H1 (cell line): ENCODE measurements around the gene SLC22A3. TPM values are rescaled to one million over a fixed set of nuclear protein-coding genes. Genes with fewer than 3 reads are reported as not detected.

Source experiments
- CTCF ChIA-PET: fragments of 300-600 bp; sonication (Branson Sonifier 250); formaldehyde crosslinking; loops from one replicate; lab custom pipeline; 2021; ENCODE audit not compliant: partially characterized antibody; lab: Charles Lee
- POLR2A ChIA-PET: fragments of 300-600 bp; sonication (Branson Sonifier 250); formaldehyde crosslinking; loops from one replicate; lab custom pipeline; 2021; ENCODE audit warnings: inconsistent platforms; ENCODE audit not compliant: partially characterized antibody; lab: Charles Lee
- DNase-seq, 2 experiments: peaks; one replicate each; pipeline versions ENCODE4 v3.0.0 to v3.0.0-alpha.2; 2010 to 2022; ENCODE audit warnings: low spot score in 2 of 2, low read depth in 1 of 2, mixed read lengths in 1 of 2
- FAIRE-seq: peaks from 2 replicates; lab custom pipeline; 2011; peaks lifted over from hg19 to GRCh38; lab: Jason Lieb, UNC
- H2AFZ ChIP-seq: 2 replicates; pipeline ENCODE4 v1.8.1; 2012; ENCODE audit warnings: low read length, inconsistent platforms
- H2AK5ac ChIP-seq: 2 replicates; pipeline ENCODE4 v1.6.1; 2013; ENCODE audit warnings: low read depth, low read length
- H2BK120ac ChIP-seq: replicated peaks from 2 replicates; pipeline ENCODE3; 2013; ENCODE audit warnings: low read depth, low read length, inconsistent platforms
- H2BK12ac ChIP-seq: 2 replicates; pipeline ENCODE4 v1.6.1; 2013; ENCODE audit warnings: low read depth, low read length
- H2BK15ac ChIP-seq: 2 replicates; pipeline ENCODE4 v1.6.1; 2013; ENCODE audit warnings: low read length
- H2BK20ac ChIP-seq: 2 replicates; pipeline ENCODE4 v1.6.1; 2013; ENCODE audit warnings: low read length
- H2BK5ac ChIP-seq: 2 replicates; pipeline ENCODE4 v1.6.1; 2013; ENCODE audit warnings: low read depth, low read length
- H3K14ac ChIP-seq: 2 replicates; pipeline ENCODE4 v1.6.1; 2013; ENCODE audit warnings: inconsistent platforms; ENCODE audit not compliant: insufficient read length
- H3K18ac ChIP-seq: 2 replicates; pipeline ENCODE4 v1.6.1; 2013; ENCODE audit warnings: low read length; ENCODE audit errors: extremely low read depth
- H3K23ac ChIP-seq: 2 replicates; pipeline ENCODE4 v1.6.1; 2013; ENCODE audit warnings: inconsistent platforms; ENCODE audit not compliant: insufficient read length
- H3K23me2 ChIP-seq: 2 replicates; pipeline ENCODE4 v1.6.1; 2013; ENCODE audit warnings: low read depth, low read length
- H3K27ac ChIP-seq: 2 replicates; pipeline ENCODE4 v1.6.1; 2011; ENCODE audit warnings: low read depth, low read length, inconsistent platforms
- H3K27me3 ChIP-seq, 4 experiments: replicated peaks in 1 of 4; 1 replicate in 1 of 4; 2 replicates in 3 of 4; pipeline versions ENCODE4 v1.6.1 to v1.8.1; 2011 to 2013; ENCODE audit warnings: low read length in 3 of 4, mild to moderate bottlenecking in 3 of 4, inconsistent platforms in 2 of 4, mixed read lengths in 2 of 4, moderate library complexity in 1 of 4; ENCODE audit not compliant: control insufficient read depth in 3 of 4, insufficient read depth in 3 of 4; ENCODE audit errors: extremely low read depth in 1 of 4
- H3K36me3 ChIP-seq, 4 experiments: 2 replicates each; pipeline versions ENCODE4 v1.6.1 to v1.8.1; 2011 to 2013; ENCODE audit warnings: mild to moderate bottlenecking in 4 of 4, low read length in 3 of 4, moderate library complexity in 2 of 4, control low read depth in 1 of 4, inconsistent platforms in 1 of 4; ENCODE audit not compliant: insufficient read depth in 4 of 4, control insufficient read depth in 2 of 4
- H3K4ac ChIP-seq: replicated peaks from 2 replicates; pipeline ENCODE3; 2013; ENCODE audit warnings: low read length, low read depth, mixed read lengths, inconsistent platforms; ENCODE audit not compliant: insufficient read length
- H3K4me1 ChIP-seq, 4 experiments: replicated peaks in 1 of 4; 1 replicate in 1 of 4; 2 replicates in 3 of 4; pipeline versions ENCODE4 v1.6.1 to v1.8.1; 2011 to 2013; ENCODE audit warnings: low read length in 3 of 4, inconsistent platforms in 2 of 4, mixed read lengths in 1 of 4; ENCODE audit not compliant: insufficient read depth in 4 of 4, control insufficient read depth in 3 of 4
- H3K4me2 ChIP-seq, 2 experiments: 2 replicates each; pipeline versions ENCODE4 v1.6.1 to v1.8.1; 2011 to 2013; ENCODE audit warnings: low read depth in 2 of 2, low read length in 2 of 2, control low read depth in 1 of 2, inconsistent platforms in 1 of 2, mild to moderate bottlenecking in 1 of 2; ENCODE audit not compliant: insufficient read depth in 1 of 2
- H3K4me3 ChIP-seq, 4 experiments: fragments of 200-600, 300-600 bp in 1 of 4; sonication (generic), shearing (Covaris generic), sonication (Bioruptor Twin) in 1 of 4; 2 replicates each; pipeline versions ENCODE4 v1.5.1 to v1.8.1; 2011 to 2016; ENCODE audit warnings: low read length in 4 of 4, low read depth in 3 of 4, control low read depth in 2 of 4, inconsistent platforms in 2 of 4, mild to moderate bottlenecking in 2 of 4, mixed read lengths in 1 of 4, moderate library complexity in 1 of 4; ENCODE audit not compliant: insufficient read depth in 2 of 4; ENCODE audit errors: extremely low read depth in 1 of 4
- H3K56ac ChIP-seq: replicated peaks from 2 replicates; pipeline ENCODE3; 2013; ENCODE audit warnings: low read depth, mild to moderate bottlenecking, mixed read lengths, low read length, inconsistent platforms; ENCODE audit not compliant: insufficient read length
- H3K79me1 ChIP-seq: 2 replicates; pipeline ENCODE4 v1.6.1; 2013; ENCODE audit warnings: low read depth, low read length, control low read depth
- H3K79me2 ChIP-seq, 2 experiments: 2 replicates each; pipeline versions ENCODE4 v1.6.1 to v1.8.1; 2012 to 2013; ENCODE audit warnings: low read length in 2 of 2, mild to moderate bottlenecking in 2 of 2, inconsistent platforms in 1 of 2; ENCODE audit not compliant: insufficient read depth in 2 of 2, control insufficient read depth in 1 of 2
- H3K9ac ChIP-seq, 4 experiments: replicated peaks in 1 of 4; 1 replicate in 1 of 4; 2 replicates in 3 of 4; pipeline versions ENCODE4 v1.6.1 to v1.8.1; 2011 to 2013; ENCODE audit warnings: low read depth in 3 of 4, low read length in 3 of 4, control low read depth in 2 of 4, mild to moderate bottlenecking in 2 of 4, moderate library complexity in 2 of 4, inconsistent platforms in 1 of 4; ENCODE audit errors: extremely low read depth in 1 of 4
- H3K9me3 ChIP-seq, 2 experiments: 2 replicates each; pipeline versions ENCODE4 v1.6.1 to v1.8.1; 2012 to 2013; ENCODE audit warnings: mild to moderate bottlenecking in 2 of 2, moderate library complexity in 2 of 2, control low read depth in 1 of 2, inconsistent platforms in 1 of 2, low read depth in 1 of 2, low read length in 1 of 2, mixed read lengths in 1 of 2; ENCODE audit not compliant: insufficient read depth in 2 of 2
- H4K20me1 ChIP-seq, 2 experiments: replicated peaks in 1 of 2; 2 replicates each; pipeline versions ENCODE3 to v1.8.1; 2011 to 2013; ENCODE audit warnings: inconsistent platforms in 2 of 2, low read length in 2 of 2, mild to moderate bottlenecking in 1 of 2; ENCODE audit not compliant: insufficient read depth in 2 of 2, control insufficient read depth in 1 of 2
- H4K5ac ChIP-seq: 2 replicates; pipeline ENCODE4 v1.6.1; 2013; ENCODE audit warnings: low read length, low read depth, mixed read lengths, inconsistent platforms; ENCODE audit not compliant: insufficient read length
- H4K8ac ChIP-seq: 2 replicates; pipeline ENCODE4 v1.8.0; 2013; ENCODE audit warnings: mild to moderate bottlenecking, moderate library complexity, low read length, inconsistent platforms; ENCODE audit not compliant: insufficient read depth; ENCODE audit errors: extremely low read depth
- H4K91ac ChIP-seq: replicated peaks from 2 replicates; pipeline ENCODE3; 2013; ENCODE audit warnings: low read length, mixed read lengths, inconsistent platforms; ENCODE audit not compliant: insufficient read length
- EGR1 ChIP-seq: IDR thresholded peaks from 2 replicates; pipeline ENCODE4 v1.6.1; 2011; ENCODE audit warnings: low read depth, low read length, borderline replicate concordance
- EZH2 ChIP-seq: fragments of 200-600 bp; sonication (generic); IDR thresholded peaks from 2 replicates; pipeline ENCODE4 v1.7.1; 2012; ENCODE audit warnings: low read depth, mild to moderate bottlenecking, moderate library complexity, low read length, inconsistent platforms; ENCODE audit not compliant: severe bottlenecking
- HDAC6 ChIP-seq: IDR thresholded peaks from one replicate; pipeline ENCODE4 v1.7.1; 2012; ENCODE audit warnings: low read depth, mild to moderate bottlenecking, inconsistent platforms, low read length, moderate library complexity
- POLR2AphosphoS5 ChIP-seq: IDR thresholded peaks from 2 replicates; pipeline ENCODE4 v1.6.1; 2011; ENCODE audit warnings: low read depth, low read length
- SP4 ChIP-seq: IDR thresholded peaks from 2 replicates; pipeline ENCODE4 v1.6.1; 2012; ENCODE audit warnings: low read length, inconsistent platforms
- TAF7 ChIP-seq: optimal IDR thresholded peaks from 2 replicates; pipeline ENCODE3; 2011; ENCODE audit warnings: low read depth, mild to moderate bottlenecking, inconsistent platforms, low read length, moderate library complexity, borderline replicate concordance
- WGBS, 2 experiments: shearing (Covaris generic) in 1 of 2; methylation state at CpG; one replicate each; pipeline versions ENCODE4 v1.1.6 to v1.1.7; 2013 to 2015; ENCODE audit warnings: low lambda C conversion rate in 2 of 2, mixed read lengths in 2 of 2, inconsistent platforms in 1 of 2, low coverage in 1 of 2, missing lambda C conversion rate in 1 of 2; ENCODE audit not compliant: insufficient replicate concordance in 2 of 2, insufficient coverage in 1 of 2, insufficient read length in 1 of 2; ENCODE audit errors: extremely low coverage in 1 of 2, missing lambda C conversion rate in 1 of 2; 5-methylcytosine and 5-hydroxymethylcytosine counted together
- long read RNA-seq, 2 experiments: library from RNA in 1 of 2; library from capped mRNA in 1 of 2; stranded (forward); transcript quantifications; one replicate each; pipeline ENCODE4 v2.0.0, GENCODE V29; 2021; ENCODE audit warnings: inconsistent platforms in 1 of 2
- polyA minus RNA-seq, 3 experiments: library from RNA; depleted of rRNA, polyadenylated mRNA; stranded (reverse); fragments of >200 nt; gene quantifications; 1 replicate in 2 of 3; 2 replicates in 1 of 3; pipeline ENCODE4 v1.2.3, GENCODE V29; 2011
- polyA plus RNA-seq, 7 experiments: library from polyadenylated mRNA; depleted of rRNA in 3 of 7; stranded (reverse) in 5 of 7; unstranded in 2 of 7; fragments of >200 nt in 5 of 7; fragments of 200-250 nt in 2 of 7; gene quantifications; 1 replicate in 5 of 7; 2 replicates in 1 of 7; 4 replicates in 1 of 7; pipeline versions ENCODE4 v1.2.1 to v1.2.3, GENCODE V29; 2011 to 2013; ENCODE audit warnings: missing spikeins in 2 of 7, mixed read lengths in 2 of 7
- total RNA-seq: library from RNA; stranded (reverse); fragmentation: NEBNext Ultra II Directional; extraction: Animal tissue kit (Norgen Biotek cat#: 25700); gene quantifications from 2 replicates; pipeline ENCODE4 v1.2.1, GENCODE V29; 2021

SLC22A3 gene, protein sequence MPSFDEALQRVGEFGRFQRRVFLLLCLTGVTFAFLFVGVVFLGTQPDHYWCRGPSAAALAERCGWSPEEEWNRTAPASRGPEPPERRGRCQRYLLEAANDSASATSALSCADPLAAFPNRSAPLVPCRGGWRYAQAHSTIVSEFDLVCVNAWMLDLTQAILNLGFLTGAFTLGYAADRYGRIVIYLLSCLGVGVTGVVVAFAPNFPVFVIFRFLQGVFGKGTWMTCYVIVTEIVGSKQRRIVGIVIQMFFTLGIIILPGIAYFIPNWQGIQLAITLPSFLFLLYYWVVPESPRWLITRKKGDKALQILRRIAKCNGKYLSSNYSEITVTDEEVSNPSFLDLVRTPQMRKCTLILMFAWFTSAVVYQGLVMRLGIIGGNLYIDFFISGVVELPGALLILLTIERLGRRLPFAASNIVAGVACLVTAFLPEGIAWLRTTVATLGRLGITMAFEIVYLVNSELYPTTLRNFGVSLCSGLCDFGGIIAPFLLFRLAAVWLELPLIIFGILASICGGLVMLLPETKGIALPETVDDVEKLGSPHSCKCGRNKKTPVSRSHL
- total RNA-seq (2.7 and 2.9 TPM in 2 replicates), polyA plus RNA-seq (2011; rRNA removed) (0.77 and 1.0 TPM in 2 replicates), polyA minus RNA-seq (2011; rRNA and poly(A)+ RNA removed) (3.2 and 3.9 TPM in 2 replicates)
- polyA plus RNA-seq (2011; cell fraction: cytosol; rRNA removed): 1.2 TPM
- polyA plus RNA-seq (2011; cell fraction: nucleus; rRNA removed): 2.1 TPM
- polyA plus RNA-seq (2012, experiment 1 of 2): 0.92 to 2.1 TPM (median 1.2 TPM) in 4 replicates
- 0.28 TPM for polyA plus RNA-seq (2012, experiment 2 of 2)
- 1.2 TPM for polyA plus RNA-seq (2013, experiment 1 of 2)
- polyA plus RNA-seq (2013, experiment 2 of 2): 1.6 TPM
- polyA minus RNA-seq (2011; cell fraction: cytosol; rRNA and poly(A)+ RNA removed): 2.3 TPM
- polyA minus RNA-seq (2011; cell fraction: nucleus; rRNA and poly(A)+ RNA removed): 2.3 TPM
- long read RNA-seq, experiment 1, partial matches to known transcripts: 0 of 1 reads
- long read RNA-seq, experiment 1, other reads (novel, unspliced or antisense): 1 of 1 reads
- long read RNA-seq, experiment 2: 0 reads

GRCh38 chr6:160348223-160349019, at the start of gene SLC22A3:
SLC22A3 (plus strand) TSS chr6:160348378; CDS start chr6:160348420, 42 bp downstream.
- Histone ChIP-seq H2BK15ac (peak within 1 kb of the TSS; percentile 81; the same call in 1 of the 2 replicates), H3K36me3 (no peaks in the 10 kb centered on the region; a peak in 3 of 8 replicates), H3K79me2 (no peaks in the 10 kb centered on the region), H4K8ac (peak within 1 kb of the TSS; percentile 91), H3K4me3 (peak within 1 kb of the TSS; percentile 52 to 65 (median 58)), H3K27ac (no peak within 1 kb of the TSS), H4K5ac (no peak within 1 kb of the TSS), H3K4me2 (peak within 1 kb of the TSS; percentile 89 to 96), H2BK120ac (no peak within 1 kb of the TSS), H2AFZ (peak within 1 kb of the TSS; percentile 55; the same call in 1 of the 2 replicates), H2AK5ac (no peak within 1 kb of the TSS), H4K20me1 (peaks cover 0 to 1% of the 10 kb centered on the region in 2 experiments), H3K4ac (no peak within 1 kb of the TSS), H3K4me1 (peaks cover 0 to 7% (median 3%) of the 10 kb centered on the region in 4 experiments; a peak in 5 of 7 replicates), H3K23me2 (peaks cover 16% of the 10 kb centered on the region), H3K23ac (no peak within 1 kb of the TSS), H3K9me3 (no peaks in the 10 kb centered on the region), H3K56ac (peak within 1 kb of the TSS; percentile 32), H3K79me1 (no peaks in the 10 kb centered on the region), H2BK12ac (peak within 1 kb of the TSS; percentile 80; the same call in 1 of the 2 replicates), H3K14ac (no peak within 1 kb of the TSS), H2BK20ac (no peak within 1 kb of the TSS), H2BK5ac (peak within 1 kb of the TSS; percentile 44; the same call in 1 of the 2 replicates), H3K27me3 (peaks cover 12 to 48% (median 39%) of the 10 kb centered on the region in 4 experiments), H4K91ac (no peak within 1 kb of the TSS), H3K18ac (peak within 1 kb of the TSS; percentile 60; the same call in 1 of the 2 replicates), H3K9ac (peak within 1 kb of the TSS in 3 of 4 experiments; percentile 5 to 70 (median 56); a peak in 3 of 7 replicates)
- POLR2A ChIA-PET: interaction anchor here (0.9 kb wide), 1 partner anchor 9 kb away, joined by 3 read pairs; no protein-coding TSS in a partner anchor
- DNase-seq: peak in 1 of 2 experiments; percentile 77
- 2% methylated on average over 48 of the region's 105 CpGs; no CpG with 5 or more reads in 1 of the 2 experiments for WGBS, 2 experiments
- CTCF ChIA-PET: interaction anchor here (0.6 to 2.0 kb wide), 4 partner anchors 83 to 374 kb away, joined by 3 to 4 read pairs (median 3); no protein-coding TSS in a partner anchor
- no peak for FAIRE-seq
- TF ChIP-seq POLR2AphosphoS5 (no peak), EZH2 (peak; percentile 74), SP4 (no peak), TAF7 (no peak), HDAC6 (no peak), EGR1 (no peak)
